GM12891 (cell line): ENCODE results near the gene CACNA1G.

Experiments used
- DNase-seq: peaks from one replicate; pipeline ENCODE4 v3.0.0; 2011; ENCODE audit warnings: low spot score; ENCODE audit not compliant: insufficient read length
- FAIRE-seq: peaks from 2 replicates; lab custom pipeline; 2011; peaks lifted over from hg19 to GRCh38; lab: Jason Lieb, UNC
- PAX5 ChIP-seq: IDR thresholded peaks from 2 replicates; pipeline ENCODE4 v1.6.1; 2011; ENCODE audit warnings: low read length, moderate library complexity, mild to moderate bottlenecking; ENCODE audit not compliant: insufficient read depth, severe bottlenecking
- POLR2A ChIP-seq: IDR thresholded peaks from 2 replicates; pipeline ENCODE4 v1.6.1; 2011; ENCODE audit warnings: low read depth, low read length, control low read depth
- POLR2AphosphoS5 ChIP-seq: IDR thresholded peaks from 2 replicates; pipeline ENCODE4 v1.6.1; 2011; ENCODE audit warnings: low read depth, low read length, control low read depth
- POU2F2 ChIP-seq: IDR thresholded peaks from 2 replicates; pipeline ENCODE4 v1.6.1; 2011; ENCODE audit warnings: low read depth, mild to moderate bottlenecking, control low read depth, low read length, moderate library complexity
- SPI1 ChIP-seq: IDR thresholded peaks from 2 replicates; pipeline ENCODE4 v1.6.1; 2011; ENCODE audit warnings: low read depth, low read length, control low read depth
- TAF1 ChIP-seq: IDR thresholded peaks from 2 replicates; pipeline ENCODE4 v1.6.1; 2011; ENCODE audit warnings: low read depth, low read length, control low read depth

Gene CACNA1G

GRCh38 chr17:50533185-50533584 lies 27.3 kb upstream of the CACNA1G start:
- FAIRE-seq (no peak), DNase-seq (no peak)
- TF ChIP-seq POU2F2 (no peak), POLR2AphosphoS5 (no peak), SPI1 (no peak), PAX5 (no peak), TAF1 (no peak), POLR2A (no peak)

DNA sequence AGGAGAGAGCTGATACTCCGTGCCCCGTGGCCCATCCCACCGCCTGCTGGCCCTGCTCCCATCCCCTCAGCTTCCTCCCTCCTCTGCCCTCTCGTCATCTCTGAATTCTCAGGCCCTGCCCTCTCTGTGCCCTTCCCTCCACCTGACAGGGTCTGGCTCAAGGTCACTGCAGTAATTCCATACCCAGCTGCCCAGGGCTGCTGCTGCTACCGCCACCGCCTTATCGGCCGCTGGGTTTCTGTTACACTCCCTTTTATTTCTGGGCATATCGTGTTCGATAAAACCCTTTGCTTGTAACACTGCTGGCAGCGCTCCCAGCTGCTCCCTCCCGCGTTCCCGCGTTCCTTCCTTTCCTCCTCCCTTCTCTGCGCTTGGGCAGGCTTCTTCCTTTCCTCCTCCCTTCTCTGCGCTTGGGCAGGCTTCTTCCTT lies 26.8 kb upstream of the CACNA1G start:
- FAIRE-seq = no peak
- no peak for DNase-seq

DNA sequence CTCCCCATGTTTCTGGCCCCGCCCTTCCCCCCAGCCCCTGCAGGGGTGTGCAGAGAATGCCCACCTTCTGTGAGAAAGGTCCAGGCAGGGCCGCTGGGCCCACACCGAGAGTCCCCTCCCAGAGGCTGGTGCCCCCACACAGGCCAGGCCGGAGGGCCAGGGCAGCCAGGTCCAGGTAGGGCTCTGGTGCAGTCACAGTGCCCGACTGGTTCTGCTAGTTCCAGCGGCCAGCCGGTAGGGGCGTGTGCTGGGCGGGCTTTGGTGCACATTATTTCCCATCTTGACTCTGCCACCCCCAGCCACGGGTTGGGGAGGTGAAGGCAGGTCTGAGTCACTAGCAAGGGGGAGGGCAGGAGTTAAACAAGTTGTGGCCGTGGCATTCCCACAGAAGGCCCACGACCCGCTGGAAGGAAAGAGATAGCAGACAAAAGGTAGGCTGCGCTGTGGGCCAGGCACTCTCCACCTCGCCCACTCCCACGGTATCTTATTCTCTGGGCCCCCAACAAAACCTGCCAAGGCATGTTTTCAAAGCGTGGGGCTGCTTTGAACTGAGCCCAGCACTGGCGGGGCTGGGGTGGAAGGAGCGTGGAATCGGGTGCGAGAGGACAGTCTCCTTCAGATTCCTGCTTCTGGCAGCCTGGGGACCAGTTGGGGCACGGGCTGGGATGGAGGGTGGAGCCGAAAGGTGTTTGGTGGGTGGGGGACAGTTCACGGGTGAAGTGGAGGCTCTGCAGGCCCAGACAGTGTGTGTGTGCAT lies 26.1 kb upstream of the CACNA1G start:
- no peak for TF ChIP-seq POU2F2
- no peak for TF ChIP-seq SPI1
- TF ChIP-seq TAF1 = no peak
- no peak for DNase-seq
- no peak for FAIRE-seq

More for the DNA sequence above, 26.8 kb upstream of the CACNA1G start:
- TF ChIP-seq POU2F2 (no peak), POLR2AphosphoS5 (no peak), SPI1 (no peak), PAX5 (no peak), POLR2A (no peak), TAF1 (no peak)

DNA sequence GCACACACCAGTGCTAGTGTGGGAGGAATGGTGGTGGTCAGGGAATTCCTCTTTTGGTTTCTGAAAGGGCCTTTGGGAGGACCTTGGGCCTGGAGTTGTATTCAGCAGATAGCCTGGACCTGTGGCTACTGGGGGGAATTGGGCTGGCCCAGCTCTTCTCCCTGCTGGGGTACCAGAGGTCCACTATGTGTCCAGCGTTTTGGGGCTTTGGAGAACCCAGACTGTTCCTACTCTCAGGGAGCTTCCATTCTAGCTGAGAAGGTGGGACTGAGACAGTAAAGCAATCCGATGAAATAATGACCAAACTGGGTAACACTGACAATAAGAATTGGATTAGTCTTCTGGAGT lies 25.6 kb upstream of the CACNA1G start:
- DNase-seq (no peak), FAIRE-seq (no peak)
- TF ChIP-seq POU2F2 (no peak), POLR2A (no peak), PAX5 (no peak)

GRCh38 chr17:50535407-50535806 lies 25.1 kb upstream of the CACNA1G start:
- TF ChIP-seq POU2F2 (no peak), PAX5 (no peak), TAF1 (no peak), POLR2AphosphoS5 (no peak), SPI1 (no peak), POLR2A (no peak)
- FAIRE-seq = no peak
- DNase-seq = no peak

DNA sequence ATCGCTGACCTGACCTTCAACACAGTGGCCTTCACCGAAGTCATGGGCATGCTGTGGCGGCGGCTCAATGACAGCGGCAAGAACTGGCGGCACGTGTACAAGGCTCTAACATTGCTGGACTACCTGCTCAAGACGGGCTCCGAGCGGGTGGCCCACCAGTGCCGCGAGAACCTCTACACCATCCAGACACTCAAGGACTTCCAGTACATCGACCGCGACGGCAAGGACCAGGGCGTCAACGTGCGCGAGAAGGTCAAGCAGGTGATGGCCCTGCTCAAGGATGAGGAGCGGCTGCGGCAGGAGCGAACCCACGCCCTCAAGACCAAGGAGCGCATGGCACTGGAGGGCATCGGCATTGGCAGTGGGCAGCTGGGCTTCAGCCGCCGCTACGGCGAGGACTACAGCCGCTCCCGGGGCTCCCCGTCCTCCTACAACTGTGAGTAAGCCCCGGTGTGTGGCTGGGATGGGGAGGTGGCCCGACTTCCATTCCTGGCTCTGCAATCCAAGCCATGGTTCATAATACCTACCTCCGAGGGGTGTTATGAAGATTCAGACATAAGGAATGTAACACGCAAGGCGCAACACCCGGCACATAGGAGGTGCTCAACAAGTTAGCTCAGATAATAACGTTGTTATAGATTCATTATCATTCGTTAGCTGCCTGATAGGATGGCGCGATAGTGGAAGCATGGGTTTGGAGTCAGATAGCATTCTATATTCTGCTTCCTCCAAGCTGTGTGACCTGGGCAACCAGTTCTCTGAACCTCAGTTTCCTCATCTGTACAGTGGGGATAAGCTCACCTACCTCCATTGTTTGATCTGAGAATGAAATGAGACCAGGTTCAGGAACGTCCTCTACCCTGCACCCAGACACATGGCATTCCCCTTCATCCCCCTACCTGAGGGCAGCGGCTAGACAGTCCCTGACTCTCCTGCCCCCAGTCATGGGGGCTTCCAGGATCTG lies 23.6 kb upstream of the CACNA1G start:
- FAIRE-seq = no peak
- TF ChIP-seq POLR2A (no peak), POU2F2 (no peak), TAF1 (no peak), SPI1 (no peak), POLR2AphosphoS5 (no peak), PAX5 (no peak)
- no peak for DNase-seq

GRCh38 chr17:50537721-50538548 lies 22.6 kb upstream of the CACNA1G start:
- FAIRE-seq = no peak
- no peak for DNase-seq
- no peak for TF ChIP-seq PAX5

DNA sequence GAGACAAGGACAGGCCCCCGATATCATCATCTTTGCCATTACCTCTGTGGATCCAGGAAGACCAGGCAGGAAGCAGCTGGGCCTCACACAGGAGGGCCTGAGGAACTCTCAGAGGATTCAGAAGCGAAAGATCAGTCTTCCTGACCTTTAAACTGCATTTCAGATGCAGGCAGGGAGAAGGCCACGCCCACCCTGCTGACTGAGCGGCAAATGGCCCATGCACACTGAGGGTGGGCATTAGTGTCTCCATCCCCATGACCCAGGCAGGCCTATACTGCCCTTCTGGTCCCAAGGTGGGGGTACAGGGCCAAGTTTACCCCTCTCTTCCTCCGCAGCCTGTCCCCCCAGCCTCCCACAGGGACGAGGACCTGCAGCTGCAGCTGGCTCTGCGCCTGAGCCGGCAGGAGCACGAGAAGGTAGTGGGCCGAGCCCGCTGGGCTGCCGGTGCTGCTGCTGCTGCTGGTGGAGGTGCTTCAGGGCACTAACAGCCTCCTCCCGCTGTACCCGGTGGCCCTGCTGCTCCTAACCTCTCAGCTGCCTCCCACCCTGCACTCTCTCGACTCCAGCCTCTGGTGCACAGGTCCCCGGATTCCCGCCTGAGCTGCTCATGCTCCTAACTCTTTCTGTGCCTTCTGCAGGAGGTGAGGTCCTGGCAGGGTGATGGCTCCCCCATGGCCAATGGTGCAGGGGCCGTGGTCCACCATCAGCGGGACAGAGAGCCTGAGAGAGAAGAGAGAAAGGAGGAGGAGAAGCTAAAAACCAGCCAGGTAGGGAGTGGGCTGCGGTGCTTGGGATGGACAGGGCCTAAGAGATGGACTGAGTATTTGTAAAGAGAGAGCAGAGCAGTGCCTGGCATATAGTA lies 21.7 kb upstream of the CACNA1G start:
- no peak for FAIRE-seq

GRCh38 chr17:50539762-50540559 lies 20.6 kb upstream of the CACNA1G start:
- FAIRE-seq (no peak), DNase-seq (no peak)
- TF ChIP-seq POU2F2 (no peak), POLR2AphosphoS5 (no peak), PAX5 (no peak), TAF1 (no peak), SPI1 (no peak), POLR2A (no peak)

More for the DNA sequence above, 21.7 kb upstream of the CACNA1G start:
- DNase-seq = no peak
- TF ChIP-seq POLR2A (no peak), SPI1 (no peak), POU2F2 (no peak), TAF1 (no peak), POLR2AphosphoS5 (no peak), PAX5 (no peak)
